GM19395 (cell line): ENCODE results near the gene BPTF.
"Not testable (repeated sequence)": the region's sequence is repeated elsewhere in the genome, so short reads cannot be mapped to it uniquely, and the experiment has no call there.

Source experiments
- ATAC-seq: cut with Tn5 transposase; IDR thresholded peaks from one replicate; pipeline ENCODE4 v1.9.1; 2021; ENCODE audit warnings: mild to moderate bottlenecking, moderate library complexity; ENCODE audit not compliant: unreplicated experiment

Gene BPTF

GRCh38 chr17:67962156-67962555 lies 136.9 kb downstream of the BPTF start:
- not testable (repeated sequence) for ATAC-seq

- ATAC-seq = not testable (repeated sequence)
These were observed 137.9 kb downstream of the BPTF start for GRCh38 chr17:67963145-67963572.

GRCh38 chr17:67970783-67971182 lies 145.5 kb downstream of the BPTF start:
- no peak for ATAC-seq

GRCh38 chr17:67974185-67974584 lies 148.9 kb downstream of the BPTF start:
- no peak for ATAC-seq

GRCh38 chr17:67974598-67975066 lies 149.3 kb downstream of the BPTF start:
- no peak for ATAC-seq

- ATAC-seq = not testable (repeated sequence)
These were observed 151.0 kb downstream of the BPTF start for GRCh38 chr17:67976306-67976705.

- ATAC-seq = no peak
These were observed 155.2 kb downstream of the BPTF start for GRCh38 chr17:67980456-67980855.

GRCh38 chr17:67980883-67981282 lies 155.6 kb downstream of the BPTF start:
- not testable (repeated sequence) for ATAC-seq

- no peak for ATAC-seq
These were observed 156.8 kb downstream of the BPTF start for GRCh38 chr17:67982034-67982640.

- ATAC-seq = no peak
These were observed 157.5 kb downstream of the BPTF start for GRCh38 chr17:67982686-67983382.

- no peak for ATAC-seq
These were observed 158.0 kb downstream of the BPTF start for GRCh38 chr17:67983383-67983688.

- ATAC-seq = no peak
These were observed 165.6 kb downstream of the BPTF start for GRCh38 chr17:67990909-67991308.

- ATAC-seq = no peak
These were observed 167.3 kb downstream of the BPTF start for GRCh38 chr17:67992548-67993152.

GRCh38 chr17:67993153-67993997 lies 168.1 kb downstream of the BPTF start:
- peak; percentile 68 for ATAC-seq

- peak; percentile 13 for ATAC-seq
These were observed 168.7 kb downstream of the BPTF start for GRCh38 chr17:67993998-67994361.

- ATAC-seq = no peak
These were observed 169.7 kb downstream of the BPTF start for GRCh38 chr17:67994817-67995569.

GRCh38 chr17:67995570-67996263 lies 170.4 kb downstream of the BPTF start:
- ATAC-seq = no peak

- ATAC-seq = not testable (repeated sequence)
These were observed 171.2 kb downstream of the BPTF start, which contains the start of gene C17orf58 for GRCh38 chr17:67996301-67997171. Gene C17orf58, minus strand, starts transcription at chr17:67996469. Its CDS starts 271 bp downstream, at chr17:67996198.

- no peak for ATAC-seq
These were observed 173.2 kb downstream of the BPTF start for GRCh38 chr17:67998466-67998865.
